Germinal center (tissue), 1 donor: ENCODE results near the gene IRX2.

Experiments used
- DNase-seq: peaks from one replicate; pipeline ENCODE4 v3.0.0; 2012; ENCODE audit warnings: mixed read lengths, low spot score

Gene IRX2

DNA sequence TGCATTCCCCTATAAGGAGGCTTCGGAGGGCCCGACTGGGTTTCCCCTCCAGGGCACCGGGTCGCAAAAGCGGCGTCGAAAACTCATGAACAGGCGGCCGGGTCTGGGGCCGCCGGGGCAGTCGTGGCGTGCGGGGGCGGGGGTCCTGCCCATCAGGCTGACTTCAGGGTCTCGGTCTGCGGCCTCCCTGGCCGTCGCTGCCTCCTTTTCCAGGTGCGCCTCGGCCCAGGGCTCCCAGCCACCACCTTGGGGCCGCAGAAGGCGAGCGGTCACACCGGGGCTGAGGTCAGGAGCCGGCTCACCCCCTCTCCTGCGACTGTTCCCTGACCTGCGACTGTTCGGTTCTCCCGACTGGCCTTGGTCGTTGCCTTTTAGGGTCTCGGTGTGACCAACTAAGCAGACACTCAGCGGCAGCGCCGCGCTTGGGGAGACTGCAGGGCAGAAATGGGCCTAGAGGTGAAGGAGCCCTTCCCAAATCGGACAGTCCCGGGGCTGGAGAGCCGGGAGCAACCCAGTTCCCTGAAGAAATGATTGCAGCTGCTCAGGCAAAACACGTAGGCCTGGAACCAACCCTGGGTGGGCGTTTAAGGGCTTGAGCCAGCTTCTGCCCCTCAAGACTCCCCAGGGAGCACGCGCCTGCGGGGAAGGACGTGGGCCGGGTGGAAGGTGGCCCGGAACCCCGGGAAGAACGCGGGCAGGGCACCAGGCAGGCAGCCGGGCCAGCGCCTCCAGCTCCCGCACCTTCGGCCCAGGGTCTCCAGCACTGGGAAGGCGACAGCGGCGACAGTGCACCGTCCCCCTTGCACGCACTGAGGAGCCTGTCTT is 11.2 kb downstream of the IRX2 start:
- no peak for DNase-seq

DNA sequence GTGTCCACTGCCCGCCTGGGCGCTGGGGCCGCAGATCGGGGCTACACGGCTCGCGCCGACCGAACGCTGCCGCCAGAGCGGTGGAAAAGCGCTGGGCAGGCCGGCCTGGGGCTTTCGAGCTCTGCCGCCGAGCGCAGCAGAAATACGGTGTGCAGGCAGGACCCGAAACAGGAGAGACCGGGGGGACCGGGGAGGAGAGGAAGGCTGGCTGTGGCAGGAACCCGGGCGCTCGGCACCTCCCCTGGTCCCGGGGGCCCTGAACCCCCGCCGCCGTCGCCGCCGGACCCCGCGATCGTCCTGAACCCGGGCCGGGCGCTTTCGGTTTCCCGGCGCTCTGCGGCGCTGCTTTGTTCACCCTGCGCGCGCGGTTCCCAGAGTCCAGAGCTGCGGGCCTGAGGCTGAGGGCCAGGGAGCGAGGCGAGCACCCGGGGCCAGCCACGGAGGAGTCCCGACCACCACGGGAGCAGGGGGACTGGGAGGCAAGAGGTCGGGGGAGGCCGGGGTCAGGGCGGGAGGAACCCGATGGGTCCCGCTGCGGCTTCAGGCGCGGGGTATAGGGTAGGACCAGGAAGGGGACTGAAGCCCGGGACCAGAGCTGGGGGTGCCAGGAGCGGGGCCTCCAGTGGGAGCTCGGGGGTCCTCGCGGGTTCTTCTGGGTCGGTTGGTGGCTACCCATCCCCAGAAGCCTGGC is 12.0 kb downstream of the IRX2 start:
- DNase-seq, result no peak

DNA sequence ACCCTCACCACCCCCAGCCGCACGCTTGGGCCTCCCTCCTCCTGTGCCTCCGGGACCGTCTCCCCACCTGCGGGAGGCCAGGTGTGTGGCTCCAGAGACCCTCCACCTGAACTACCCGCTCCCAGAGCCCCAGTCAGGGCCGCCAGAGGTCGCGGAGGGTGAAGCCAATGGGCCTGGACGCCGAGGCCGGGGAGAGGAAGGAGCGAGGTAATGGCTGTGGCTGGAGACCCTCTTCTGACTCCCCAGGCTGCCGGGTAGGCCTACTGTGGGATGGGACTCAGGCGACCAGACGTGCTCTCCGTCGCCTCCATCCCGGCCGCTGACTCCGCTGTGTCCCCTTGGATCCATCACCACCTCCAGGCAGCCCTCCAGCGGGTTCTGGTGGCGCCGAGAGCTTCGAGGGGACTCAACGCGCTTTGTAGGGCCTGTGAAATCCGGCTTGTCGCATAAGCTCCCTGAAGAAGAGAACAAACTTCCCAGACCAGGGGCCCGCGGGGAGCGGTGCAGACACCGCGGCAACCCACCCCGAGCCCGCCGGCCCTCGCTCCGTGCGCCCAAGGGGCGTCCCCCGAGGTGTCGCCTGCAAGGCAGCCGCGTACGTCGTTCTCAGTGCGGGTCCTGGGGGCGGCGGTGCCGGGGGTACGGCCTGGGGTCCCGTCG is 12.6 kb downstream of the IRX2 start:
- DNase-seq, result no peak

DNA sequence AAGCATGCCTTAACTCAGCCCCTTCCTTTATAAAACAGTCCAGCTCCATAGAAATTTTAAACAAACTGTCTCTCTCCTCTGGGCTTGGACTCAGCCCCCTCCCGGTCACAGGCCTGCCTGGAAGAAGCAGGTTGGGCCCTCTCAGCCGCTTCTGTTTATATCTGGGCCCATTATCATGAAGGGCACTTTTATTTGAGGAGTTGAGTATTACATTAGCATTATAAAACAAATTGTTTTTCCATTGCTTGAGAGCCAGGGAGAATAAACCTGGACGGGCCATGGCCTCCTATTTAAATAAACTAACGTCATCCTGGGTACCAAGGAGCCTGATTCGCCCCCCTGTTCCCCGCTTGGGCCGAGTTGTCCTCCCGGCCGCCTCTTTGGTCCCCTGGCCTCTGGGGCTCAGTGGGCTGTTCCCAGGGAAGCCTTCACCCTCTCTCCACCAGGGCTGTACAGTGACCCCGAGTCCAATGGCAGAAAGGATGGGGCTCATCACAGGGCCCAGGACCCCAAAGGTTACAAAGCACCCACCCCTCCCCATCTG is 13.2 kb downstream of the IRX2 start:
- DNase-seq, result no peak

DNA sequence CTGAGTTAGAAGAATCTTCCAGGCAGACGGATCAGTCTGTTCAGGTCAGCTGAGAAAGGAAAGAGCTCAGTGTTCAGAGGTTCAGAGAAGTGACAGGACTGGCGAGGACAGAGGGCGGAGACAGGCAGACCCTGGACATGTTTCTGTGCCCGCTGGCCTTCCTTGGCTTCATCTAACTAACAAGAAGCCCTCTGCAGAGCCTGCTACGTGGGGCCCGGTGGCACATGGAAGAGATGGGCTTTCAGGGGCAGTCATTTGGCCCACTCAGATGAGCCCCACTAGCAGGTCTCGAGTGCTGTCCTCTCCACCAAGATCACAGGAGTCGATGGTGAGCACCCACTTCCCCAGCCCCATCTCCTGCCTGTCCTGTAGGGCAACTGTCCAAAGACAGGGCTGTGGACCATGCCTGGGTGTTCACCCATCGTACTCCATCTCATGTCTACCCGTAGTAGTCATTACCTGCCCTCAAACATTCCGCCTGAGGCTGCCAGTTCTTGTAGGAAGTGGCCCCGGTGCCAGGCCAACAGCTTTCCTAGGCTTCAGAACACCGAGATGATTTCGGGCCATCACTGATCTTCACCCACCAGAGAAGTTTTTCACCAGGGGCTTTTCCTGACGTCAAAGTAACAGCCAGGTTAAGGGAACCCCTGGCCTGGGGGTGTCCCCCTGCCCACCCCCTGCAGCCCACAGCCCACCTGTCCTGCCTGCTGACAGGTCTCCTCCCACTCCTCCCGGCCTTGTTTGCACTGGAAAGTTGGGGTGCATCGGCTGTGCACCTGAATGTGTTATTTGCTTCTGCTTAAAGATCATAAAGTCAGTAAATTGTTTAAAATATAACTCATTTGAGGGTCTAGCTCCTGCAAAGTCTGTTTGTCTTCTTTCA is 14.0 kb downstream of the IRX2 start:
- no peak for DNase-seq

DNA sequence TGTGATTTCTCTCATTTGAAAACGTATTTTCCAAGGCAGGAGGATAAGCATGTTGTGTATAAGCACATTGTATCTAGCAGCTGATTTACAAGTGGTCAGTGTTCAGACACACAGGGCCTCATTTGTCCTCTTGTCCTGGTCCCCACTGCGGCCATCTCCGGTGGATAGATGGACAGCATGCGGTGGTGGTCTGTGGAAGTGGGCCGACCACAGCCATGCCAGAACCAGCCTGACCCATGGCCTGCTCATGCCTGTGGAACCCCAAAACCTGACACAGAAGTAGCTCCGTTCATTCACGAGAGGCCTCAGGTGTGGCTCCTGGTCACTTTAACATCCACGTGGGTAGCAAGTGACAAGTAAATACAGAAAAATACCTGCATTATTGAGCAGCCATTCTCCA is 14.6 kb downstream of the IRX2 start:
- no peak for DNase-seq

DNA sequence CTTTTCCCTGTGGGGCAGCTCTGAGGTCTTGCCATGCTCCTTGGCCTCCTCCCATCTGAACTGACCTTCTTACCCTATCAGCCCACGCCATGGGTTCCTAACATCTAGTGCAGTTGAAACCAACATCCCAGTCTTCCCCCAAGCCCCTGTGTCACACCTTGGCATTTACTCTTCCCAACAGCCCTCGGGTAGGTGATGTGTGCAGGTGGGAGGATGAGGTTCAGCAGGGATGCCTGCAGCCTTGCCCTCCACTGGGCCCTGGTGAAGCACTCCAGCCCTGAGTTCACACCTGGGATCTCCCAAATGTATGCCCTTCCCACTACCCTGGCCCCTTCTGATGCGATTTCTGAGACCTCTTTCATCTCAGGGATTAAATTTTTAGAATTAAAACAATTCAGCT is 15.5 kb downstream of the IRX2 start:
- no peak for DNase-seq

DNA sequence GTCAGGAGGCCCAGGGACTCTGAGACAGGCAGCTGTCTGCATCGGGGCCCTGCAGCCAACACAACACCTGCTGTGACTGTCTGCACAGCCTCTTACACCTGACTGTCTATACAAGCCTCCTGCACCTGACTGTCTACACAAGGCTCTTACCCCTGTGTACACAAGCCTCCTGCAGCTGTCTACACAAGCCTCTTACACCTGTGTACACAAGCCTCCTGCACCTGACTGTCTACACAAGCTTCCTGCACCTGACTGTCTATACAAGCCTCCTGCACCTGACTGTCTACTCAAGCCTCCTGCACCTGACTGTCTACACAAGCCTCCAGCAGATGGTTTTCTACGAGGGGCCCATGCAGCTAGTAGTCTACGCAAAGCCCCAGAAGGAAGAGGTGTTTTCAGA is 18.6 kb downstream of the IRX2 start:
- DNase-seq, result no peak

DNA sequence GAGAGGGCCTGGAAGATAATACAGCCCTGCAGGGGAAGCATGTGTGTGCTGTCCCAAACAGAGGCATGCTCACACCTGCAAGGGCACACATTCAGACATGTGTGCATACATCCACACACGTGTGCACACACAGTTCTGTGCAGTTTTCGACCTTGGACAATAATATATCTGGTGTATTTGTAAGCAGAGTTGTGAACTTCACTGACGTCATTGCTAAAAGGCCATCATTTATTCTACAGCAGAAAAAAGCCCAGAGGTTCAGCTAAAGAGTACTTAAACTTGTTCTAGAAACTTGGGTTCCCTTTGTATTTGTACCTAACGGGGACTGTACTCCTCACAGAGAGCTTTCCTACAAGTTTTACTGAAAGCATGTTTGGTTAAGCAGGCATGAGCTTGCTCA is 19.5 kb downstream of the IRX2 start:
- no peak for DNase-seq

DNA sequence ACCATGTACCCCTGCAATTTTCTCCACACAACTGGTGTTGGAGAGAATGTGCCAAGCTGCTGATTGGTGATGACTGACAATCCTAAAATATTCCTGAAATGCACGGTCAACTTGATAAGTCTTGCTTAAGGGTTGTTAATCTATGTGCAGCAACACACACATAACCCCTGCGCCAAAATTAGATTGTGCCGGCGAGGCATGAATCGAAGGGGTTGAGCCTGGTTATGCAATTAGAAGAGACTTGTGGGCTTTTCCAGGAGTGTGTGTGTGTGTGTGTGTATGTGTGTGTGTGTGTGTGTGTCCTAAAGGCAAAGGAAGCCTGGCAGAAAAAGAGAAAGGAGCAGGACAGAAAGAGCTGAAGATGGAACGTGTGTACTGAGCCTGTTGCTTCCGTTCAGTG is 22.3 kb downstream of the IRX2 start:
- no peak for DNase-seq

DNA sequence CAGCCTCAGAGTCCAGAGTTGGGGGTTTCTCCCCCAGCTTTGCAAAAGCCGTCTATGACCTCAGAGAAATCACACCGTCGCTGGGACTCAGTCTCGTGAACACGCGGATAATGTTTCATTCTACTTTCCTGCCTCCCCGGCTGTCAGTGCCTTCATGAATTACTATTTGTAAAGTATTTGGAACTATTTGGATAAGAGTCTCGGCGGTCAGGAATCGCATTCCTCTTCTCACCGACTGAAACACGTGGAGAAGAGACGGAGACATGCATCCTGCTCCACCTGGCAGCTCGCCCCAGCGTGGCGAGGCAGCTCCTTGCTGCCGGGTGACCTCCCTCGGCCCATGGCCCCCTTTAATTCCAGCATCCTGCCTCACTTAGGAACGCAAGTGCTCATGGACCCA is 23.9 kb downstream of the IRX2 start:
- DNase-seq, result no peak

DNA sequence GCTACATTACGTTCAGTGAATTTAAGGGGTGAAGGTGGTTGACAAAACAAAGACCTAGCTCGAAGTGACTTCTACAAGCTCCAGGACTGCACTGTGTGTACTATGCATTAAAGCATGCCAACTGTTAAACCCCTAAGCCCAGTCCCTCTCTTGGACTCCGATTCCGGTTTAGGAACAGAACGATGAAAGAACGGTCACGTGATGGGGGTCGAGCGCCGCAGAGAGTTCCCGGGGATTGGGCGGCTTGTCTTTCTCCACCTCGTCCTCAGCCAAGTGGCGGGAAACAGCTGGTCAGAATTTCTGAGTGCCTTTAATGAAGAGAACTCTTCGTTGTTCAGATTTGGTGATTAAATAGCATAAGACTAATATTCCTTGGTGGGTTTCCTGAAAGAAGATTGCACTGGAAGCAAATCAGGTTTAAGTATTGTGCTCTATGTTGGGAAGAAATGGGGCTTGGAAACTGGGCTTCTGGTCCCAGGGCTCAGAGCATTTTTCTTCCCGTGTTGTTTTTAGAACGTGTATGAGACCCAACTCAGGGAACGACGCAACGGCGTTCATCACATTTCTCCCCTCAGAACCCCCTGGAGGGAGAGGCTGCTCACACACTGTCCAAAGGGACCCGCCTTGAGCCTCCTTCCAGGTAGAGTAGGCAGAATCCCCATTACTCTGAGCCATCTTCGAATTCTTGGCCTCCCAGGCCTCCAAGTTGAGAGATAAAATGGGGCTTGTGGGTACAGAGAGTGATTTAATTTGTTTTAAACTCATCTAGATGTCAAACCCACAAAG is 25.3 kb downstream of the IRX2 start:
- DNase-seq, result no peak

DNA sequence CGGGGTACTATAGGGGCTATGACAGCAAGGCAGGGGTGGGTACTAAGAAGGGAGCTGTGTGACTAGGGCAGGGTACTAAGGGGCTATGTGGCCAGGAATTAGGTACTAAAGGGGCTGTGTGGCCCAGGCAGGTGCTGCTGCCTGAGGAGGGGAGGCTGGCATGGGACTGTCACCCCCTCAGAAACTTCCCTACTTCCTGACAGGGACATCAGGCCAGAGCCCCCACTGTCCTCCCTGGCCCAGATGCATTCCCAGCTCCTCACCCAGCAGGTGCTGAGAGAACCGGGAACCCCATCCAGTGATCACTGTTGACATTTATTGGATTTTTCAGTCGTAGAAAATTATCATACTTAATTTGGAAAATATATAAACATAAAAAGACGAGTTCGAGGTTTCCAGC is 26.6 kb downstream of the IRX2 start:
- DNase-seq, result no peak

DNA sequence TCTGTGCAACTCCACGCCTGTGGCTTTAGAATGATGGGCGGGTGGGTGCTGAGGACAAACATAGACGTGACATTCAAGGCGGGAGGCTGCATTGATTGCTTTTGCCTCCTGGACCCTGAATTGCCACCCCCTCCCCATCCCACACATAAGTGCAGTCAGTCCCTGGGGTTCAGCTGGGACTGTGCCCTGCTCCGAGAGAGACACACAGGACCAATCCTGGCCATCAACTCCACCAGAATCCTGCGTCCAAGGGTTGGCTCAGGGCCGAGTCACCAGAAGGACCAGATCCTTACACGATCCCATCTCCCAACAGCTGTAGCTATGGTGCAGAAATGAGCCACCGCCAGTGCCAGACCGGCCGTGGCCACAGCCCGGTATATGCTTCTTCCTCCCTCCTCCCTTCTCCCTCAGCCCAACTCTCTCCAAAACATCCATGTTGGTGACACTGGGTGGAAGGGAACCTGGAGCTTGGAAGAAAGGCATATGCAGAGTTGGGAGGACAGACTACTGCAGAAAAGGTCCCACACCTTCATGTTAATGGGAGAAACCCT is 27.4 kb downstream of the IRX2 start:
- DNase-seq, result no peak

DNA sequence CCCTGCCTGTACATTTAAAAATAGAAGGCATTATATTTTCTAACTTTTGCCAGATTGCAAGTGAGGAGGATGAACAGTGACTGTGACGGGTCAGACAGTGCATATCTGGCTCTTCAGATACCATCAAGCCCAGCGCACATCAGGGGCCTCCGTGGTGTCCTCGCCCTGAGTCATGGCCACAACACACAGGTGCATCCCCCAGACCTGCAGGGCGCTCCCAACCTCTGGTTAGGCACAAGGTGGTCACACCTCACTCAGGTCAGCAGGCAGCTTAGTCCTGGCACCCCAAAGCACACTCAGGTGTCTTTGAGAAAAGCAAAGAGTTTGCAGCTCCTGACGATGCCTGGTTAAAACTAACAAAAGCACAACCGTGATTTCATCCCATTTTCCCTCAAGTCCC is 28.6 kb downstream of the IRX2 start:
- no peak for DNase-seq

DNA sequence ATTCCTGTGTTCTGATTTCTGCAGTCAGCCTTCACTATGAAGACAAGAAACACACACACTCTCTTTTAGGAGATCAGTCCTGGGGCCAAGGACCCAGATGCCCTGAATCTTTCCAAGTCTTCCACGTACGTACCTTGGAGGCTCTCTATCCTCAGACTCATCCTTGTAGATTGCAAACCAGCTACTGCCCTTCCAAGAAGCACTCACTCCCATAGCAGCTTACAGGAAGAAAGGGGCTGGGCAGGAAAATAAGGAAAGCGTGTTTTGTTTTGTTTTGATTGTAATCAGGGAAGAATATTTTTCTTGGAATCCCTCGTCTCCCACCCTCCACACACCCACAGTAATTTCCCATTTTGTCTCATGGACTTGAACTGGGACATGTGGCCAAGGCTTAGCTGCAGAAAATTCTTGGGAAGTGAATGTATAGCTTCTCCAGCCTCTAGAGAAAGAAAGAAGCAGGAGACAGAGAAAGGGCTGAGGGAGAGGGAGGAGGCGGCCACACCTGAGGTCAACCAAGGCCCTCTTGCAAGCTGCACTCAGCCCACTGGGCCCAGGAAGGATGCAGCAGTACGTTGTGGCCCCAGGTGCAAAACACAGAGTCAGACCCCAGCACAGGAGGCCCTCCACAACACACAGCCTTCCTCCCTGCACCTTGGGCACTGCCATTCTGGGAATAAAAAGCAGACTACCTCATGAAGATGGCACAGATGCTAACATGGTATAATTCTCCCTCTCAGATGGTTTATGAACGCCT is 29.9 kb downstream of the IRX2 start:
- DNase-seq, result no peak

DNA sequence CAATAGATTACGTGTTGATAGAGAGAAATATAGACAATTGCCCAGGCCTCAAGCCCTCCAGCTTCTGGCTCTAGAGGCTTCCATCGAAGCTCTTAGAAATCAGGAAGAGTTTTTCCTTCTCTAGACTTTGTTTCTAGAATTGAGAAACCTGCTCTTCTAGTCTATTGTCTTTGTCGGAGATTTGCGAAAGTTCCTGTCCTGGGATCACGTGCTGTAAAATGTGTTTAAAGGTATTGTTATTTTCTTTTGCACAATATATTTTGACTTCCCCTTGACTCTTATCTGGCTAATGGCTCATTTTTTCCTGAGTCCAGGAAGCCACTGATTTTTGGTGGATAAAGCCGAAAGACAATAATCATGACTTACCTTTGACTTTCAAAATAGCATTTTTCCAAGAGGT is 32.1 kb downstream of the IRX2 start:
- DNase-seq, result no peak

DNA sequence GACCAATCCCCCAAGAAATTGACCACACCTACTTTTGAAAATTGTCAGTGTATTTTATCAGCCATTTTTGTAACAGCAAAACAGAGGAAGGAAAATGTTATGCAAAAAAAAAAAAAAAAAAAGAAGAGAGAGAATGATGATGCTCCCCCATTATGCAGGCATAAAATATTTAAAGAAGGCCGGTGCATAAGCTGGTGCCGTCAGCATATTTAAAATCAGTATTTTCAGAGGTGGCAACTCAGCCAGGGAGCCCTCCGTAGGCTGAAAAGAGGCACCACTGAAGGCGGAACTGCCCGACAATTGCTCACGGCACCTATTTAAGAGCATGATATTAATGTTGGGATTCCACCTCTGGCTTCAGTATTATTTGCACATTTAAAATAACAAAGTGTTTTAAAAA is 33.4 kb downstream of the IRX2 start:
- DNase-seq, result no peak

DNA sequence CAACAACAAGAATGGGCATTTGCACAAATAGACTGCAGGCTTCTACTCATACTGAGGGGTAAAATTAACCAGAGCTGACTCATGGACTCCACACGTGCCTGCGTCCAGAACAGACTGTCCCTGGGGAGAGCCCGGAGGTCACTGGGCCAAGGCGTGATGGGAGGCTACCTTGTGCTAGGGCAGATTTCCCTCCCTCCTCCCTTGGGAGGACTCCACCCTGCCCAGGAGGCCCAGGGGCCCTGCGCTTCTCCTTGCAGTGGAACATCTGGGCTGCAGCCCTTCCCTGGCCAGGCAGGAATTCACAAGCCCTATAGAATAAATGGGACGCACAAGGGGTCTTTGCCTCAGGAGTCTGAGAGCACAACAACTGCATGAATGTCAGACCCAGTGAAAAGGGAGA is 35.6 kb downstream of the IRX2 start:
- no peak for DNase-seq

DNA sequence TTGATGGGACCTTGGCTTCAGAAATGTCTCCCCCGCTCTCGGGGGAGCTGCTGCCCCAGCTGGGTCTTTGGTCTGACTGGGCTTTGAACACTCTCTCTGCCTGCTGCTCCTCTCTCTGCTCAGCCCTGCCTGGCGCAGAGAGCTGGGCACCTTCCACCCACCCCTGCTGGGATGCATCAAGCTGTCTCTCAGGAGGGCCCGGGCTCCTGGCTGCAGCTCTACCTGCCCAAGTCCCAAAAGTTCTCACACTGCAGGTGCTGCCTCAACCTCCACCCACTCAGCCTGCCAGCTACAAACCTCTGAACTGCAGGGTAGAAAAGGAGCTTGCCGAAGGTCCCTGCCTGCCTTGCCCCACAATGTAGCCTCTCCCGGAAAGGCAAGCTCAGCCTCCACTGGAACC is 36.7 kb downstream of the IRX2 start:
- no peak for DNase-seq
